GM18526 (cell line): ENCODE data around the gene ZCCHC4.

ENCODE experiments used
- POLR2A ChIP-seq: IDR thresholded peaks from 3 replicates; pipeline ENCODE4 v1.6.1; 2011; ENCODE audit not compliant: insufficient read length; ENCODE audit errors: extremely low read depth

Gene ZCCHC4

DNA sequence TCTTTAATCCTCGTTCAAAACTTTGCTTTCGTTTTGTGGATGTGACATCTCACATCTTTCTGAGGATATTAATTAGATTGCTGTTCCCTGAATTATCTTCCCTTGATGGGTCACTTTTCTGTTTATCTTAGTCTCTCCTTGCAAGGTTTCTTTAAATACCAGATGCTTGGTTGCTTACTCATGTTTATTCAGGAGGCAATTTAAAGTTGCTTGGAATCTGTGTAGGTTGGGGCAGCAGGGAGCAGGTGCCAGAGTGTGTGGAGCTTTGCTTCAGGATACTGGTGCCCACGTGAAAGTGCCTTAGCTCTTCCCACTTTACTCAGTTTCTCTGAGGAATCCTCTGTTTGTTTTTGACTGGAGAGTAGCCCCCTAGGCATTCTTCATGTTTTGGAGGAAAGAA, 88.5 kb downstream of the ZCCHC4 start:
- TF ChIP-seq POLR2A = no peak

- no peak for TF ChIP-seq POLR2A
Measured at GRCh38 chr4:25402521-25402920, 89.9 kb downstream of the ZCCHC4 start.

DNA sequence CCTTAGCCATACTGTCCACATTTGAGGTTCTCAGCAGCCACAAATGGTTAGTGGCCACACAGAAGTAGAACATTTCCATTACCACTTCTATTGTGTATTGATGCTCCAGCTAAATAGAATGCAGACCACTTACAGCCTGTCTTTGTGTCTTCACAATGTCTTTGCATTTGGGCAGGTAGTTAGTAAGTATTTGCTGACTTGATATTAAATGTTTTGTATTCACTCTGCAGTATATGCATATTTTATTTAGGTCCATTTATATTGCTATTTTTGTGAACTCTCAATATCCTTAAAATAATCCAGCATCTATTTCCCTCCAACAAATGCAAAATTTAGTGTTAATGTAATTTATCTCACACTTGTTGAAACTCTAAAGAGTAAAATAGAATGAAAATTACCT, 91.1 kb downstream of the ZCCHC4 start:
- no peak for TF ChIP-seq POLR2A

- TF ChIP-seq POLR2A = no peak
Measured at GRCh38 chr4:25405453-25405852, 92.9 kb downstream of the ZCCHC4 start.

GRCh38 chr4:25406081-25406692, 93.6 kb downstream of the ZCCHC4 start:
- no peak for TF ChIP-seq POLR2A

DNA sequence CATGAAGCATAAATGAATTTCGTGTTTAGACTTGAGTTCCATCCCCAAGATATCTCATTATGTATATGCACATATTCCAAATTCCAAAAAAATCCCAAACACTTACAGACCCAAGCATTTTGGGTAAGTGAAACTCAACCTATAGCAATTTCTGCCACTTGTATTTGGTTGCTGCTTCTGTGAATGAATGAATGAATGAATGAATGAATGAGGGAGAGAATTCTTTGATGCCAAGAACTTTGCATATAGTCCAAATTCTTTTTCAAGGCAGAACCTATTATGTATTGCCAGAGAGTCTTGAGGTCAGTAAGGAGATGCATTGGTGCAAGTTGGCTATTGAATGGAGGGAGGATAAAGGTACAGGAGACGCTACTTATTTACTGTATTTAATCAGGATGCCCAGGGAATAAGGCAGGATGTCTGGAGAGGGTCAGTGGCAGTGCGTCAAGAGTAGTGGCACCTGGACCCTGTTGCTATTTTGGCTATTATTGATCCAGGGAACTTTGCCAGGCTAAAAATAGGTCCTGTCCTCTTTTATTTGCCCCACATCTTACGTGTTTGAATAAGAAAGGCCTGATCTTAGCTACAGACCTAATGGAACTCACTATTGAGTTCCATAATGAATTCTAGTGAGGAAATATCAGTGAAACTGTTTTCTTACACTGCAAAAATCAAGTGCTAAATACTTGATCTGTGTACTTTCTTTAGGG, 98.4 kb downstream of the ZCCHC4 start:
- no peak for TF ChIP-seq POLR2A

GRCh38 chr4:25413261-25413660, 100.7 kb downstream of the ZCCHC4 start:
- no peak for TF ChIP-seq POLR2A

- TF ChIP-seq POLR2A = no peak
Measured at GRCh38 chr4:25417014-25417413, 104.4 kb downstream of the ZCCHC4 start.
